ENCODE data around the gene RAB40B. TPM values are rescaled to one million over a fixed set of nuclear protein-coding genes. Genes with fewer than 3 reads are reported as not detected.
A peak's percentile ranks its signal among the peaks of the same experiment; 100 is the strongest.

The RAB40B gene
- total RNA-seq, 6 experiments from 2014 or later = 3.7 to 12.5 (median 9.3) TPM

GRCh38 chr17:82709676-82710498, 11.4 kb upstream of the RAB40B start:
- no peak overlapping the region for H3K27ac ChIP-seq
- 73% methylated on average over 7 of the region's 25 CpGs for WGBS (ENCODE audit: insufficient coverage, low coverage, low lambda C conversion rate, missing lambda C conversion rate)
- DNase-seq = no peak
- TF ChIP-seq CTCF (IDR thresholded peaks at IDR 0.05) = no peak
- no peak for TF ChIP-seq POLR2A (IDR thresholded peaks at IDR 0.05)
- peaks cover 0 to under 1% (median 0%) of the 10 kb centered on the region in 4 donors for H3K4me1 ChIP-seq
- intact Hi-C loops (cut with DNase I) = loop anchor here in 1 of 2 donors (10.0 kb wide), 1 partner anchor 55 kb away; no protein-coding TSS in a partner anchor
- ATAC-seq = peak in 3 of 4 donors; percentile 5 to 11 (median 7)
- no peaks in the 10 kb centered on the region for H3K27me3 ChIP-seq
- H3K4me3 ChIP-seq = no peak overlapping the region
- H3K9me3 ChIP-seq = no peaks in the 10 kb centered on the region
- H3K36me3 ChIP-seq = no peaks in the 10 kb centered on the region

GRCh38 chr17:82709024-82709675, 10.7 kb upstream of the RAB40B start:
- intact Hi-C loops (cut with DNase I) = no loop called here
- Histone ChIP-seq H3K36me3 (no peaks in the 10 kb centered on the region), H3K4me1 (peaks cover 0 to 7% (median 3%) of the 10 kb centered on the region in 4 donors), H3K27ac (no peak overlapping the region), H3K9me3 (no peaks in the 10 kb centered on the region), H3K27me3 (no peaks in the 10 kb centered on the region), H3K4me3 (no peak overlapping the region)
- ATAC-seq (peak in 1 of 4 donors; percentile 4), DNase-seq (no peak)
- 69% methylated on average over 8 of the region's 9 CpGs for WGBS (ENCODE audit: insufficient coverage, low coverage, low lambda C conversion rate, missing lambda C conversion rate)
- no peak for TF ChIP-seq POLR2A (IDR thresholded peaks at IDR 0.05)
- no peak for TF ChIP-seq CTCF (IDR thresholded peaks at IDR 0.05)

- TF ChIP-seq CTCF (IDR thresholded peaks at IDR 0.05) = no peak
- TF ChIP-seq POLR2A (IDR thresholded peaks at IDR 0.05) = no peak
- WGBS (ENCODE audit: insufficient coverage, low coverage, low lambda C conversion rate, missing lambda C conversion rate) = 80% methylated on average over 1 of the region's 18 CpGs
- no peak for ATAC-seq
- Histone ChIP-seq H3K36me3 (no peaks in the 10 kb centered on the region), H3K4me3 (no peak overlapping the region), H3K27ac (no peak overlapping the region), H3K9me3 (no peaks in the 10 kb centered on the region), H3K27me3 (no peaks in the 10 kb centered on the region), H3K4me1 (peaks cover 0 to 10% (median 3%) of the 10 kb centered on the region in 4 donors)
- intact Hi-C loops (cut with DNase I) = no loop called here
- DNase-seq = no peak
Observed at GRCh38 chr17:82705756-82706155, 7.3 kb upstream of the RAB40B start.

- Histone ChIP-seq H3K4me1 (peaks cover 0 to 10% (median 3%) of the 10 kb centered on the region in 4 donors), H3K4me3 (no peak overlapping the region), H3K36me3 (no peaks in the 10 kb centered on the region), H3K9me3 (no peaks in the 10 kb centered on the region), H3K27ac (peak overlapping the region in 2 of 3 donors; percentile 44 to 50), H3K27me3 (no peaks in the 10 kb centered on the region)
- WGBS (ENCODE audit: insufficient coverage, low coverage, low lambda C conversion rate, missing lambda C conversion rate) = 60% methylated on average over 1 of the region's 13 CpGs
- TF ChIP-seq POLR2A (IDR thresholded peaks at IDR 0.05) (no peak), CTCF (IDR thresholded peaks at IDR 0.05) (no peak)
- intact Hi-C loops (cut with DNase I) = no loop called here
- no peak for DNase-seq
- ATAC-seq = no peak
Observed at GRCh38 chr17:82704886-82705285, 6.4 kb upstream of the RAB40B start.

Data from right lobe of liver (tissue), 6 donors.